Anterior cingulate cortex (tissue), 58 donors: Measurements from ENCODE around the gene LRRC2.
"Not testable (repeated sequence)": the region's sequence is repeated elsewhere in the genome, so short reads cannot be mapped to it uniquely, and the experiment has no call there.

Experiments used
- DNase-seq, 58 donors: peaks; one replicate each; lab custom pipeline; 2025; lab: John Stamatoyannopoulos, UW

LRRC2 gene

GRCh38 chr3:46536758-46537157 lies 29.3 kb downstream of the LRRC2 start:
- DNase-seq, result no peak

GRCh38 chr3:46535746-46536145 lies 30.4 kb downstream of the LRRC2 start:
- no peak for DNase-seq

- no peak for DNase-seq
Measured at GRCh38 chr3:46533091-46533490, 33.0 kb downstream of the LRRC2 start.

- no peak for DNase-seq
Measured at GRCh38 chr3:46527239-46527638, 38.9 kb downstream of the LRRC2 start.

- DNase-seq, result no peak
Measured at GRCh38 chr3:46524832-46525231, 41.3 kb downstream of the LRRC2 start.

GRCh38 chr3:46524008-46524407 lies 42.1 kb downstream of the LRRC2 start:
- no peak for DNase-seq

- no peak for DNase-seq
Measured at GRCh38 chr3:46523556-46523955, 42.5 kb downstream of the LRRC2 start.

- not testable (repeated sequence) for DNase-seq
Measured at GRCh38 chr3:46522201-46522600, 43.9 kb downstream of the LRRC2 start.

- DNase-seq, result no peak
Measured at GRCh38 chr3:46521096-46521495, 45.0 kb downstream of the LRRC2 start.

GRCh38 chr3:46520531-46520930 lies 45.6 kb downstream of the LRRC2 start:
- no peak for DNase-seq

- no peak for DNase-seq
Measured at GRCh38 chr3:46519952-46520351, 46.1 kb downstream of the LRRC2 start.

GRCh38 chr3:46517784-46518181 lies 48.3 kb downstream of the LRRC2 start:
- no peak for DNase-seq

GRCh38 chr3:46517016-46517783 lies 48.9 kb downstream of the LRRC2 start:
- no peak for DNase-seq

GRCh38 chr3:46516521-46516920 lies 49.6 kb downstream of the LRRC2 start:
- no peak for DNase-seq

GRCh38 chr3:46512191-46512749 lies 53.8 kb downstream of the LRRC2 start:
- DNase-seq, result no peak

GRCh38 chr3:46509661-46510187 lies 56.4 kb downstream of the LRRC2 start:
- no peak for DNase-seq

GRCh38 chr3:46508850-46509591 lies 57.1 kb downstream of the LRRC2 start:
- no peak for DNase-seq

GRCh38 chr3:46506526-46506925 lies 59.6 kb downstream of the LRRC2 start:
- DNase-seq, result no peak

GRCh38 chr3:46505953-46506352 lies 60.1 kb downstream of the LRRC2 start:
- no peak for DNase-seq

GRCh38 chr3:46504789-46505188 lies 61.3 kb downstream of the LRRC2 start:
- no peak for DNase-seq

- DNase-seq, result no peak
Measured at GRCh38 chr3:46503200-46503874, 62.8 kb downstream of the LRRC2 start.
